GM18511 (cell line): Measurements from ENCODE around the gene PSMG3.

ENCODE experiments used
- ATAC-seq: cut with Tn5 transposase; IDR thresholded peaks from one replicate; pipeline ENCODE4 v1.9.1; 2021; ENCODE audit warnings: mild to moderate bottlenecking, moderate library complexity; ENCODE audit not compliant: unreplicated experiment

Gene PSMG3

GRCh38 chr7:1569833-1570632 is at the start of gene PSMG3:
PSMG3 (minus strand) TSS chr7:1570032; CDS start chr7:1569339, 693 bp downstream.
- ATAC-seq = peak; percentile 88

- no peak for ATAC-seq
Observed at GRCh38 chr7:1618475-1618874, 48.6 kb upstream of the PSMG3 start.

- no peak for ATAC-seq
Observed at GRCh38 chr7:1617957-1618356, 48.1 kb upstream of the PSMG3 start.

- ATAC-seq = no peak
Observed at GRCh38 chr7:1616741-1617140, 46.9 kb upstream of the PSMG3 start.

GRCh38 chr7:1611708-1612241 is 41.9 kb upstream of the PSMG3 start:
- no peak for ATAC-seq

GRCh38 chr7:1610678-1611302 is 41.0 kb upstream of the PSMG3 start:
- no peak for ATAC-seq

DNA sequence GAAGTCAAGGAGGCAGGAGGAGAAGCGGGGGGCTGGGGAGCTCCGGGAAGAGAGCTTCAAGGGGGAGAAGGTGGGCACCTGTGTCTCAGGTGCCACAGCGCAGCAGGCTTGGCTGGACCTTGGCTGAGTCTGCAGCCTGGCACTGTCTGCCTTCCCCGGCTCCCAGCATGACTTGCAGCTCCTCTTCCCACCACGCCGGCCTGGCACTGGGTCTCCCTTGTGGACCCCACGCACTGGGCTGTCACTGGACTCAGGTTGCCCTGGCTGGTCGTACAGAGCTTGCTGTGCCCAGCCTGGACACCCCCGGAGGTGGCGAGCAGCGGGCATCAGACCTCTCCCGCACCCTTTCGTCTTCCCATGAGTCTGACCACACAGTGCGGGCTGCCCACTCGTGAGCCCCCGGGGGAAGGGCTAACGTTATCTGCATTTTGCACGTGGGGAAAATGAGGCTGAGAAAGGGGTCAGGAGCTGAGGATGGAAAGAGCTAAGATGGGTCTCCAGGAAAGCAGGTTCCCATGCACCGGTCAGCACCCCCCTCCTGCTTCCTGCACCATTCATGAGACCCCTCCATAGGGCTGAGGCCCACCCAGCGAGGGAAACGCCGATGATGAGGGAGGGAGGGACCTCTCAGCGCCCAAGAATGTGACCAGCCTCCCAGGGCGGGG is 40.3 kb upstream of the PSMG3 start:
- no peak for ATAC-seq

- no peak for ATAC-seq
Observed at GRCh38 chr7:1609023-1609422, 39.2 kb upstream of the PSMG3 start.

- no peak for ATAC-seq
Observed at GRCh38 chr7:1608318-1608717, 38.5 kb upstream of the PSMG3 start.

DNA sequence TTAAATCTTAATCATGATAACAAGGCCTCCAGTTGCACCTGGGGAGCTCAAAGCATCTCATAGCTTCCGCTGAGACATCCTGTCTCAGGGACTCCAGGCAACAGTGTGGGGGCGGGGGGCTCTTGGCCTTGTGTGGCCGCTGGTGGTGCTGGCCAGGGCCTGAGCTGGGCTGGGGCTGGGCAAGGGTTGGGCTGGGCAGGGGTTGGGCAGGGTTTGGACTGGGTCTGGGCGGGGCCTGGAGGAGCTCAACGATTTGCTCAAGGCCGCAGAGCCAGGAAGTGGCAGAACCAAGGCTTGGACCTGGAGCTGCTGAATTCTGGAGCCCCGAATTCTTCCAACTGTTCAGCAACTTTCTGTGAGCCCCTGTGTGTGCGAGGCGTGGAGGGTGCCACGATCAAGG is 37.9 kb upstream of the PSMG3 start:
- no peak for ATAC-seq

DNA sequence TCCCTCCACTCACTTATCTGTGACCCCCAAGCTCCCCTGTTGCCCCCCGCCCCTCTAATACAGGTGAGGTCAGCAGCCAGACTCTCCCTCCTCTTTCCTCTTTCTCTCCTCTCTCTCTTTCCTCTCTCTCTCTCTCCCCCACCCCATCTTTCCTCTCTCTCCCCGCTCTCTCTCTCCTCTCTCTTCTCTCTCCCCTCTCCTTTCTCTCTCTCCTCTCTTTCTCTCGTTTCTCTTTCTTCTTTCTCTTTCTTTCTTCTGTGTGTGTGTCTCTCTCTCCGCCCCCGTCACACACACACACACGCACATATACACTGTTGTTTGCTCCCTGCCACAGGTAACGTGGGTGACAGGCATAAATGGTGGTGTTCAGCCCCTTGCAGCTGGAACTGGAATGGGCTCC is 37.2 kb upstream of the PSMG3 start:
- ATAC-seq = no peak

GRCh38 chr7:1604383-1604782 is 34.6 kb upstream of the PSMG3 start:
- ATAC-seq = no peak

GRCh38 chr7:1603346-1604225 is 33.8 kb upstream of the PSMG3 start:
- ATAC-seq = no peak

- no peak for ATAC-seq
Observed at GRCh38 chr7:1602386-1602785, 32.6 kb upstream of the PSMG3 start.

GRCh38 chr7:1601956-1602355 is 32.1 kb upstream of the PSMG3 start:
- no peak for ATAC-seq

DNA sequence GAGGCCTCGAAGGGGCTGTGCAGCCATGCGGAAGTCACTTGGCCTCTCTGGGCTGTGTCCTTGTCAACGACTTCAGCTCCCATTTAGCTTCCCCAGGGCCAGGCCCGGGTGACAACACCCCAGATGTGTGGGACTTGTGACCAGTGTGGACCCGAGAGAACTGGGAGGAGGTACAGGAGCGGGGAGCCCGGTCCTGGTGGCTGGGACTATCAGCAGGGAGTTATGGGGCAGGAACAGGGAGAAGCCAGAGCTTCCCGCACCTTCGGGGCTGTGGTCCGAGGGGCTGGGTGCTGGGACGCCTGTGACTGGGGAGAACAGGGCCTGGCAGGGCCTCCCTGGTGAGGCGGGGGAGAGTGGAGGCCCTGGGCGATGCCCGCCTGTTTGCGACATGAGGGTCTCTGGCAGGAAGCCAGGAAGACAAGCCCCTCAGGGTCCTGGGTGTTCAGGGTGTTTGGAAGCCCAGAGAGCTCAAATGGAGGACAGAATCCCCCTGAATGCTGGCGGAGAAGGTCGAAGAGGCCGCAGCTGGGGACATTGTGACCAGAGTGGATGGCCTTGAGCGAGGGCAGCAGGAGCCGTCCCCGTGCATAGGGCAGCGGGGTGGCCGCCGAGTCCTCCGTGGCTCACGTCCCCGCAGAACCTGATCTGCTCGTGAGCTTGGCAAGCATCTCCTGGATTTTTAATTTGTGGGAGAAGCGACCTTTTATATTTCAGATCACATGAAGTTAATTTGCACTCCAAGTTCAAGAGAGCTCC is 30.0 kb upstream of the PSMG3 start:
- no peak for ATAC-seq

- ATAC-seq = no peak
Observed at GRCh38 chr7:1598961-1599639, 29.3 kb upstream of the PSMG3 start.

DNA sequence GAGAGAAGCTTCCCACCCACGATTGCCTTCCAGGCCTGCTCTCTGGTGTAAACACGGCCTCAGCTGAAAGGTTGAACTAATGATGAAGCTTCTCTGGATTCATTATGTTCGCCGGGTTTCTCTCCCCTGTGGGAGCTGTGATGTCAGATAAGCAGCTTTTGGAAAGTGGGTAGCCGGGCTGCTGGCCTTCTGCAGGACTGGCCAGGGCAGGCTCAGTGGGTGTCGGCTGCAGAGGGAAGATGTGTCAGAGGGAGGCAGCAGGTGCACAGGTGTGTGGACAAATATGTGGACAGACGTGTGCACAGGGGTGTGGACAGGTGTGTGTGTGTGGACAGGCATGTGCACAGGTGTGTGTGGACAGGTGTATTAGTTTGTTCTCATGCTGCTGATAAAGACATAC is 28.5 kb upstream of the PSMG3 start:
- ATAC-seq = no peak

DNA sequence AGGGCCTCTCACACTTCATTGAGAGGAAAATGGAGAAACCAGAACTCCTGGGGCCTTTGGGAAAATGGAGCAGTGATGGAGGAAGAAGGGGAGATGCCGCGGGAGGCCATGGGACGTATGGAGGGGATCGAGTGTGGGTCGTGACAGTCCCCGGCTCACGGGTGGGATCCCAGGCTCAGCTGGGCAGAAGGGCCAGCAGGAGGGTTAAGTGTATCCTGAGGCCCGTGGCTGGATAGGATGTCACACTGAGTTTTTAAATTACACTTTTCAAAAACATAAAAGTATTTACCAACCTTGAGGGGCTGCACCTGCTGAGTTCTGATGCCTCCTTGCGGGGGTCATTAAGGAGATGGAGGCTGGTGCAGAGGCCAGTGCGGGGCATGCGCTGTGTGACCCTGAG is 28.0 kb upstream of the PSMG3 start:
- no peak for ATAC-seq
